Measurements from ENCODE around the gene SH3RF1.

The SH3RF1 gene

DNA sequence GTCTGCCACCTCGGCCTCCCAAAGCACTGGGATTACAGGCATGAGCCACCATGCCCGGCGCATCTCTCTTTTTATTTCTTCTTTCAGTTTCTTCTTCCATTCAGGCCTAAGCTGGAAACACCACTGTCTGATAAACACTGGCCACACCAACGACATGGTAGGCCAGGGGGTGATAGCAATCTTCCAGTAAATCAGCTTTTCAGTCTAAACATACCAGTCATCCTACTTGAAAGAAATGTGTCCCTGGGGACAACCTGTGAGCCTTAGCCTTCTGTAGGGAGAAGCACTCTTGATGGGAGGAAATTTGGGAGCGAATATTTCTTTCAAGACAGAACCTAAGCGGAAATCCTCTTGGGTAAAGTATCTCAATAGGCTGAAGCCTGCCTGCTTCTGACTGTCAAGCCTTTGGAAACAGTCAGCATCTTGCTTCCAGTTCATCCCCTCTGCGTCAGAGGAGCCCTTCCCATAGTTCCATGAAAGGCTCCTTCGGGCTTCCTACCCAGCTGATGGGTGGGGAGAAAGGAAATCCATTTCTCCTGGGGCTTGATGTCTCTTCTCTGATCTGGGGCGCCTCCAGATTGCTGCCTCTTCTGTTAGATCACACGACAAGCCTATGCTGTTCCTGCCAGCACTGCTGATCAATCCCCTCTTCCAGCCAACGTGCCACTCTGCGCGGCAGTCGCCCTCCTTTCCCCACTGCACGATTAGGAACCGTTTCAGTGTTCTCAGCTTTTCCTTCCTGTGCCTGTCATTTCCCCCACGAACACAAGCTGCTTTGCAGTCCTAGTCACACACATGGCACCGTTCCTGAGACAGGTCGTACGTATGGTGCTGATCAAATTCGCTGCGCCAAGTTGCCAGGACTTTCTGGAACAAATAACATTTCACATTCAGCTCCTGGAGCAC is 211.2 kb downstream of the SH3RF1 start:
- no peak for DNase-seq

DNA sequence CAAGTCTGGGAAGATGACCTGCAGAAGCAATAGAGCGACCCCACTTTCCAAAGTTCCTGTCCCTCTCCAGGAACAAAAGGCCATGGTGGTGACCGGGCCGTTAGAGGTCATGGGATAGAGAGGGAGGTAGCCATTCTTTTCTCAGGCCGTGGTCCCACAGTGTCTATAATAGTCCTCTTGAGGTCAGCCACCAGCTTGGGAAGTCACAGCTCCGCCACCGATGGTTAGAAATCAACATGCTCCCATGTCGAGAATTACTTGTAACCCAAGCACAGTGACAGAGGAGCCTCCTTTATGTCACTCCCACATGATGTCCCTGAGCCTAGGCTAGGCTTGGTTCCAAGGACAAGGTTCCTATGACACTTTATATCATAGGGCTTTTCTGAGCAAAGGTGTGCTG is 212.4 kb downstream of the SH3RF1 start:
- DNase-seq = no peak

DNA sequence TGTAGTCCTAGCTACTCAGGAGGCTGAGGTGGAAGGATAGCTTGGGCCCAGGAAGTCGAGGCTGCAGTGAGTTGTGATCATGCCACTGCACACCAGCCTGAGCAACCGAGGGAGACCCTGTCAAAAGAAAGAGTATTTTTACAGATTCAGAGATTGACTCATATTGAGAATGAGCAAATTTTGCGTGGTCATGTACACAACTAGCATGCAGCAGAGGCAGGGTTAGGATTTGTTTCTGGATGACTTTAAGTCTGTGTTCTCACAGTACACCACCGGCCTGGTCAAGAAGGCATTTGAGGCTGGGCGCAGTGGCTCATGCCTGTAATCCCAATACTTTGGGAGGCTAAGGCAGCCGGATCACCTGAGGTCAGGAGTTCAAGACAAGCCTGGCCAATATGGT is 215.9 kb downstream of the SH3RF1 start:
- DNase-seq = no peak

DNA sequence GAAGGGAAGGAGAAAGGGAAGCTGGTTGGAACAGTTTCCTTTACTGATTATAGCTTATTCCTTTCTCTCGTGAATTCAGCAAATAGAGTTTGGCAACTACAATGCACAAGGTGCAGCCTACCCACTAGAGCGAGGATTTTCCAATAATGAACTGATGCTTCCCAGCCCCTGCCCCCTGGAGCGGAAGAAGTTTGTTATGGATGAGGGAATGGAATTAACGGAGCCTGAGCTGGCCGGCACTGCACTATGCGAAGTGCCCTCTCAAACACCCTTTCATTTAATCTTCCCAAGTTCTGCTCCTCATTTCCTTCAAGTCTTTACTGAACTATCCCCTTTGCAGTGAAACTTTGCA is 218.2 kb downstream of the SH3RF1 start:
- DNase-seq = no peak

DNA sequence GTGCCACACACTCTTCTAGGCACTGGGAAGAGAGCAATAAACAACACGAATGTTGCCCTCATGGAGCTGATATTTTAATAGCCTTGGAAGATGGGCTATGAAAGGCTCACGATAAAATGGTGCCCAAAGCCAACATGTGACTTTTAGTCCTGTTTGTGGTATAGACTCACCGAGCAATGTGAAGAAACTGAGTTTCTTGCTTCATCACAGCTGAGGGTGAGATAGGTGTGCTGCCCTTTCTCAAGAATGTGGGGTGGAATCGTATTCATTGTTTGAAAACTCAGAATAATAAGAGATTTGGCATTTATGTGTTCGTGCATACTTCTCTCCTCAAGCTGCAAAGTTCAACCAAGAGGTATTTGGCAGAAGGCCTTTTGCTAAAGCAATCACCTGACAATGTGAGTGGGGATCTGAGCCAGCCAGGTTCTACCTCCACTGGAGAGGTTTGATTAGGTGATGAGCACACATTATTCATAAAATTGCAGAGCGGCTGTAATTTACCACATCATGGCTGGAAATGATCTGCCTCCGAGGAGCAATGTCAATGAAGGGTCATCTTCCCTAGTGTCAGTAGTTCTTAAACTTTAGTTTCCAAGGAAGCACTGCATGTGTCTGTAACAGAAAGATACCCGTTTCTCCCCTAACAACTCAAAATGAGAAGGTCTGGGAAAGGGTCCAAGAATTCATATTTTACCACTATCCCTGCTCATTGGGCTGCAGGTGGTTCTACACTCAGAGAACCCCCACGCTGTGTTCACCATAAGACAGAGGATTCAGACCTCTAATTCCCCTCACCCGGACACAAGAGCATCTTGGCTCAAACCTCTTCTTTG is 218.8 kb downstream of the SH3RF1 start:
- DNase-seq = no peak

DNA sequence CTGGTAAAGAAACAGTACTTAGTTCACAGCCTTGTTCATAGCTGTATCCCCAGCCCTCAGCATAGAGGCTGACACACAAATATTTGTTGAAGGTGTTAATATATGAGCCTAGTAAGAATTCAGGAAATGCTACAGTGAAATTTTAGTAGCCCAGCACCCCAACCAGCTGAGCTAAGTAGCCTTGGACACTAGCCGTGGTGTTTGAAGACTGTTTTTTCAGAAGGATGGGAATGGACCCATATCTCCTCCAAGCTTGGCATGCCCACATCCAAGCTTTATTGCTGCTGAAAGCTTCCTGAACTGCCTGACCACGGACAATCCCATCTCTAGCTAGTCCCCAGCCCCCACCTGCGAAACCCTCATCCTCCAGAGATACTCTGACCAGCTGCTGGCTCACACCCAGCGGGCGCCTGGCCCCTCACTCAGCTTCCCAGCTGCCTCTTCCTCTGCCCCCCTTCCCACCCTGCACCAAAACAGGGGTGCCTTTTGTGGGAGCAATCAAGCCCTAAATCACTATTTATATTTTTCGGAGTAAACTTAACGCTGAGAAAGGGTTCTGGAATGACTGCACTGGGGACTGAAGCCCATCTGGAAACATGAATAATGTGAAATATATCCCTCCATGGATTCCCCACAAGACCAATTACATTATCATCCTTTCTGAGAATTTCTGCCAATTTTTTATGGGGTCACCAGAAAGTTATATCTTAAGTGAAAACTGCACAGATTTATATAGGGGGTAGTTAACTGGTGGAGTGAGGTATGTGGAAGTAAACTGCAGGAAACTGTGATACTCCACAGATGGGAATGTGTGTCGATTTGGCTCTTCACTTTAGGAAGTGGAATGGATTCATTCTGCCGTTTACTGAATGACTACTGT is 219.6 kb downstream of the SH3RF1 start:
- DNase-seq = no peak

DNA sequence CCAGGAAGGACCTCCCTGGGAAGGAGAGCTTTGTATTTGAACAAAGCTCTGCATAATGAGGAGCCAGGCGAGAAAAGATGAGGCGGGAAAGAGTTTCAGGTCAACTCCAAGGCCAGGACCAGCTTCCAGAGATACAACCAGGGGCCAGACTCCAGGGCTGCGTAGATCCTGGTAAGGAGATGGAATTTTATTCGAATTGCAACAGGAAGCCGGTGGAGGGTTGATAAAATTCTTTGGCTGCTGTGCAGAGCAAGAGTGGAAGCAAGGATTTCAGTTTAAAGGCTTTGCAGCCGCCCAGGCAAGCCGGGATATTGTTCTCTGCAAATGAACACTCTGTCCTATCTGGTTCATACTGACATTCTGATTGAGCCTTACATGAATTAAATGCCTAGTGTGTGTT is 220.5 kb downstream of the SH3RF1 start:
- DNase-seq = no peak

DNA sequence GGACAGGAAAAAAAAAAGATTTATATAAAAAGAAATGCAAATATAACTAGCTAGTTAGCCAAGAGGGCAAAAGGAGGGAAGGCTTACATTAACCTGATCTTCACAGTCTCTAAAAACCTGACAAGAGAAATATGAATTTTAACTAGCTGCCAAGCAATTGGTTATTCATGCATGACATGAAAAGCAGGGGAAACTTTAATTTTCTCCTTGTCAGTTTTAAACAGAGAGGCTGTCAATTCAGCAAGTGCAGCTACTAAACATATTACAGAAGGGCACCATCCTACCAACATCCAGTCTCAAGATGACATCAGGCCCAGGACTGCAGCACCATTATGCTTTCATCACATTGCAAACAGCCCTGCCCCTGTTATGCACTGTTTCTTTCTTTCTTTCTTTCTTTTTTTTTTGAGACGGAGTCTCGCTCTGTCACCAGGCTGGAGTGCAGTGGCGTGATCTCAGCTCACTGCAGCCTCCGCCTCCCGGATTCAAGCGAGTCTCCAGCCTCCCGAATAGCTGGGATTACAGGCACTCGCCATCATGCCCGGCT is 221.8 kb downstream of the SH3RF1 start:
- no peak for DNase-seq

DNA sequence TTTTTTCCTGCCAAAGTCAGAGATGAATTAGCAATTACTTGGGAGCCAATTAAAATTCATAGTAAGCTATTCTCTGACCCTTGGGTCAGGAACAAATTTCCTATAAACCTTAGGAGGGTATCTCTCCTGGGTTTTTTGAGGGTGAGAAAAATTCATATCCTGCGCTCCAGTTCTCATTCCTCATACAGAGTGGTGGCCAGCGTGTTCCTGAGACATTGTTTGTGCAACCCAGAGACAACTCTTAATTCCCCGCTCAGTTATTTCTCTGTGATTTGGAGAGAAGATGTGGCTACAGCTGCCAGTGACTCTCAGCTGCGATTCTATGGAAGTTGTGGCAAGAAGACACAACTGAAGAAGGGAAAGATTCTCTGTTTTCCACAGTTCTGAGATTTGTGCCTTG is 222.8 kb downstream of the SH3RF1 start:
- DNase-seq = no peak

DNA sequence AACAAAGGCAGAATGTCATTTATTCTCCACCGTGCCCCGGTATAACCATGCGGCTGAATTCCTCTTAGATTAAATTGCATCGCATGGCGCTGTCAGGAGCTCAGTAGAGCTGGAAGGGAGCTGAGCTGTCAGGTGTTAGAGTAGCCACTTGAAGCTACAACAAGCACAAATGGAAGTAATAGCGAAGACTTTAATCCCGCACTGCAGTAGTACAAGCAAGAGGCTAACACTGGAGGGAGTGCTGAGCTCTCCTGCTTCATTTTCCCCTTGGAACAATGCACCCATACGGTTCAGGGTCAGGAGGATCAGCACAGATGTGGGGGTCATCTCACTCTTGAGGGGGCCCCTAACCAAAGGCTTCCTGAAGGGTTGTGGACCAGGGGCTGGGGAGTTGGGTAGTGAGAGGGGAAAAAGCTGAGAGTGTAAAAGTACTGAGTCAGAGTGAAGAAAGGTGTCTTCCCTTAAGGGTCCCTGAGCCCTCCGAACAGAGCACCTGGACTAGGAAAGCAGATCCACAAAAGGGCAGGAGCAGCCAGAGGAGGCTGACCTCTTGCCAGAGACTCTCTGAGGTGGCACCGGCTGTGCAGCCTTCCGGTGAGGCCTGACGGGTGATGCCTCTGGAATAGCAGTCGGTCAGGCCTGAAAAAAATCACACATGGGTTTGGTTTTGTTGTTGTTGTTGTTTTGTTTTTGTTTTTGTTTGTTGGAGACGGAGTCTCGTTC is 224.7 kb downstream of the SH3RF1 start:
- DNase-seq = no peak

DNA sequence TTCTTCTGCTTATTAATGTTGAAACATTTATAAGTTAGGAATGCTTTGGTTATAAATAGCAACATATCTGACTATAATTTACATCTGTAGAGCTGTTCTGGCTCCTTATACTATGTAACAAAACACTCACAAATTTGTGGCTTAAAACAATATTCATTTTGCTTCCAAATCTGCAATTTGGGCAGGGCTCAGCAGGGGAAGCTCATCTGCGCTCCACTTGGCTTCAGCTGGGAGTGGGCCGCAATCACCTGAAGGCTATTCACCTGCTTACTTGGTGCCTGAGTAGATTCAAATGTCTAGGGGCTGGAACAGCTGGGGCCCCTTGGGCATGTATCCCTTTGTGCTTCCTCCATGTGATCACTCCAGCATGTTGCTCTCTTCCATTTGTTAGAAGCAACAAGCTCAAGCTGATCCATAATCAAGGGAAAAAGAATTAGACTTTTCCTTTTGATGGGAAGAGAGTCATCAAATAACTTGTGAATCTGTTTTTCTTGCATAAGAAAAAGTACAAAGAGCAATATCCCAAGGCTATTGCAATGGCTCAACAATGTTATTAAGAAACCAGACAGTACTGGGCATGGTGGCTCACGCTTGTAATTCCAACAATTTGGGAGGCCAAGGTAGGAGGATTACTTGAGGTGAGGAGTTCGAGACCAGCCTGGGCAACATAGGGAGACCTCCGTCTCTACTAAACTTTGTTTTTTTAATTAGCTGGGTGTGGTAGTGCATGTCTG is 225.9 kb downstream of the SH3RF1 start:
- DNase-seq = no peak

All from stimulated activated naive CD4-positive, alpha-beta T cell (primary cell).